GM19395 (cell line): ENCODE results near the gene PSMD1.

Experiments
- ATAC-seq: cut with Tn5 transposase; IDR thresholded peaks from one replicate; pipeline ENCODE4 v1.9.1; 2021; ENCODE audit warnings: mild to moderate bottlenecking, moderate library complexity; ENCODE audit not compliant: unreplicated experiment

PSMD1 gene

DNA sequence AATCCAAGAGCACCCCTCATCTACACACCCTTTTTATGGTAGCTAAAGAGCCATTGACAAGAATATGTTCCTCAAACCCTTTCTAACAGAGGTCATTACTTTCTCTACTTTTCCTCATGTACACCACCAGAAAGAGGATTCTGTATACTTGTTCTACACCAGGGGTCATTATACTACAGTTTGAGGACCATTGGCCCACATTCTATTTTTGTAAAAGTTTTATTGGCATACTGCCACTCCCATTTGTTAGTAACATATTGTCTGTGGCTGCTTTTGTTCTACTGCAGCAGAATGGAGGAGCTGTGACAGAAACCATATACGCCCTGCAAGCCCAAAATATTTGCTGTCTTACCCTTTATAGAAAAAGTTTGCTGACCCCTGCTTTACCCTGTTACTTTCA is 53.9 kb downstream of the PSMD1 start:
- no peak for ATAC-seq

DNA sequence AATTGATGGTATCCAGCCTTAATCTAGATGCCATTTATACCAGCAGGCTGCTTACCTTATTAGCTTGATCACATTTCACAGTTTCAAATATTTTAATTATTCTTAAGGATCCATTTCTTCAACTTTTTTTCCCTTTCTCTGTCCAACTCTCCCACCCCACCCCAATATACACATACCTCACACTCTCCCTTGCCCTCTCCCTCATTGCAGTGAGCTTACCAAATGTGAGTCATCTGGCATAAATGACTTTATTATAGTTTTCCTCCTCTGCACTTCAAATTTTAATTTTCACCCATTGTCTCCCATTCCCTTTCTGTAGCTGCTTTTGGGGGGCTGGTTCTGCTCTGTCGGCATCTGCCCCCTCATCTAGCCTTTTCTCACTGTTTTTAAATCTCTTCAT is 55.3 kb downstream of the PSMD1 start:
- ATAC-seq, result no peak

DNA sequence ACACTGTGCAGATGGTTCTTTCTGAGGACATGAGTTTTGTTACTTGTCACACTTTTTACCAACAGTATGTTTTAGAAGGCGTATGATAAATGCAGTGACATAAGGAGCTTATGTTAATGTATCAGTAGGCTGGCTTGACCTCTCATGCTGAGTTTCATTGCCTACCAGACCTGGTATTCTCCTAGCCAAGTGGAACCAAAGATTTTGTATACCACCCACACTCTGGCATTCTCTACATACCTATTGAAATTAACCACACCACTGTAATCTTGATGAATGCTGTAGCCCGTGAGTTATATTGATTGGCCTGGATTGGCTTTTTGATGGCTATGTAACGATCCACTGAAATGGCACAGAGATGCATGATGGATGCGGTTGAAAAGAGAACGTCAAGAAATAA is 56.8 kb downstream of the PSMD1 start:
- no peak for ATAC-seq

DNA sequence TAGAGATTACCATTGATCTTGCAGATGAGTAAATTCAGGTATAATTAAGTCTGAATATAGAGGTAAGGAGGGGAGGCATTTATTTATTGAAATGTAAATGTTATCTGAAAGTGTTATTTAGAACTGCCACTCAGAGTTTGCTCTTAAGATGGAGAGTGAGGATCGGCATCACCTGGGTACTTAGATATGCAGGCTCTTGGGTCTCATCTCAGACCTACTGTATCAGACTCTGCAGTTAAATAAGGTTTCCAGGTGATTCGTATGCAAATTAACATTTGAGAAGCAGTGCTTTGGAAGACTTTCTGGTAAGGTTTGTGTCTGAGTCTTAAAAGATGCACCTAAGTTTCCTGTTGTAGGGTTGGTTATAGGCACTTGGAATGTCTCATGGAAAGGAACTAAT is 59.0 kb downstream of the PSMD1 start:
- no peak for ATAC-seq

DNA sequence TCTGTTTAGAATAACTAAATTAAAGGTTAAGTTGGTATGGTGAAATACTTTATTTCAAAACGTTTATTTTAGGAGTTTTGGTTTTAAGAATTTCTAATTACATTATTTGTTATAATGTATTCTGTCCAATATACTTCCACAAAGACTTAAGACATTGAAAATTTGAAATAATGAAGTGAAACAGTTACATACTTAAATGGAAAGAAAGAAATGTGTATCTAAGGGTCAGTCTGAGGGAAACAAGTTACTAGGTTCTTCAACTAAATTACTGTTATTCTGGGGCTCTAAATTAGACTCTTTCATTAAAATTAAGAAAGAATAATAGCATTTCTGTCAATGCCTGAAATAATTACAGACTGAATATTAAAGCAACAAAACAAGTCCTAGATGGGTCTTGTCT is 60.5 kb downstream of the PSMD1 start:
- no peak for ATAC-seq

DNA sequence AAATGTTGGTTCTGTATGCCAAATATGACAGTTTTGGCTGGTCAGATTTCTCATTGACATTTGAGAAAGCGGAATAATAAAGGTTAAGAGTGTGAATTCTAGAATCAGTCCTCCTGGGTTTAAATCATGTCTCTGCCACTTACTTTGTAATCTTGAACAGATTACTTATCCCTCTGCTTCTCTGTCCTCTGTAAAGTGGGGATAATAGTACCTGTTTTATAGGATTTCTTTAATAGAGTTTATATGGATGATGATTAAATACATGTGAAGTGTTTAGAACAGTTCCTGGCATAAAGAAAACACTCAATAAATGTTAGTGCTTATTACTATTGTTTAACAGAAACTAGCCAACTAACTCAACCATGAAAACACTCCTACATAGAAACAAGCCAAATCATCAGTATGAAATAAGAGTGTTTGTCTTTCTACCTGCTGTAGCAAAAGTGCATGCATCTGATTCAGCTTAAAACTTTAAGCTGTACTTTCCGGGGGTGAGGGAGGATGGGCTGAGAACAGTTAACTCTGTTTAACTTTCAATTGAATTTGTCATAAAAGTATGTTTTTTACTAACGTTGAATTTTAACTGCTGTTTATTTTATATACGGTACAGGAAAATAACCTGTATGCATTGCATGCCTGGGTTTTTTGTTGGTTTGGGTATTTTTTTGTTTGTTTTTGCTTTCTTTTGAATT is 61.4 kb downstream of the PSMD1 start:
- ATAC-seq, result no peak

DNA sequence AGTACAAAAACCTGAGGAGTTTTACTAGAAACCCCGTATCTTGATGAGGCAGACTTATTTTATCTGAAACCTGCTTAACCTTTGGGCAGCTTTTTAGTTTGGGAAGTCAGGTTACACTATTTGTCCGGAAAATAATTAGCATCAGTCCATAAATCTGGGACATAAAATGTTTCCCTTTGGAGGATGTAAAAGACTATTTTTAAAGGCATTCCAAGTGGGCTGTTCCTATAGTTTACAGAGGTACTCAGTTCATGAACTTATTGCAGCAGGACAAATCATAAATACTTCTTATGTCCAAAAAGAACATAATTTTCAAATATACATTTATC is 61.9 kb downstream of the PSMD1 start:
- ATAC-seq, result no peak

DNA sequence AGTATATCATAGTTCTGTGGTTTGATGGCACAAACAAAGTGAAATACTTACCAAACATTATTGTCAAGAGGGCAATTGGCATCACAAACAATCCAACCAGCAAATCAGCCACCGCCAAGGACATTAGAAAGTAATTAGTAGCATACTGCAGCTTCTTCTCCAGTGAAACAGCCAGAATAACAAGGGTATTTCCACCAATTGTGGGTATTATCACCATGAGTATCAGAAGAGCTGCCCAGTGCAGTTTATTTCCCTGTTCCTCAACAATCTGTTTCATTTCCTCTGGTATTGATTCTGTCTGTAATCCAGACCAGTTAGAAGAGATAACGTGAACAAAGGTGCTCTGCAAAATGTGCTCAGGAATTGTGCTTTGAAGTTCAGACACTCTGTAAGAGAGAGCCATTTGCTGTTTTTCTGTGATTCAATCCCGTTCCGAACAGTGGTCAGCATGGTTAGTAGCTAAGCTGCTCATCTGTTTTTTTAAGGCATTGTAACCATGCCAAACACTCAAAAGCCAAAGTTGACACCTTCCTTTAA is 66.8 kb downstream of the PSMD1 start:
- ATAC-seq, result no peak

DNA sequence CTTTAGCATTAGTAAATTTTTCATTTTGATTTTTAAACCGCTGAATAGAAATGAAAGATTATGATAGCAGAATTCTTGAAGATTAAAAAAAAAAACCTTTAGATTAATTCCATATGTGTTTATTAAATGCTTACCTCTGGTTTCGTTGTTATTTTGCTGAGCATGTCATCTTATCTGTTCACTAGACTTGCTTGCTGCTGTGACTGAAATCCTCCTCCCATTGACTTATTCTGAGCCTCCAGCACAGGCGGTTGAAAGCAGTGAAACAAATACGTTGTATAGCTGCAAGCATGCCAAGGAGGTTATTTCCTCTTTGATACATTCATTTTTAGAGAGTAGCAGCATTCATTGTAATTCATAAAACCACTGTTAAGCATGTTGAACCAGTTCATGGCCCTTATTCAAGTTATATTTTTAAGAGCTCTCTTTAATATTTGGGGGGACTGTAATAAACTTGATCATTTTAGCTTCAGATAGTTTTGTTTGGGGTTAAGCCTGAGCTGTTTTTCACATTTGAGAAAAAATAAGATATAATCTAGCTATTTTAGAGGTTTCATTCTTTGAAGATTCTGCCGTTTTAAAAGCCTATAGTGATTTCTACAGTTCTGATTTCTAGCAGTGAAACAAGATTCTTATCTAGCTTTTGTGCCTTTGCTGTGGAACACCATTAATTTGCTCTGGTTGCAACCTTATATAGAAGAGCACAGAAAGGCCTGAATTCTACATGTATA is 68.3 kb downstream of the PSMD1 start, which contains the start of gene HTR2B:
Gene HTR2B, minus strand, starts transcription at position 205 of the 731 bp plus-strand sequence. CDS start 1,278 bp downstream, outside the sequence.
- ATAC-seq, result no peak

DNA sequence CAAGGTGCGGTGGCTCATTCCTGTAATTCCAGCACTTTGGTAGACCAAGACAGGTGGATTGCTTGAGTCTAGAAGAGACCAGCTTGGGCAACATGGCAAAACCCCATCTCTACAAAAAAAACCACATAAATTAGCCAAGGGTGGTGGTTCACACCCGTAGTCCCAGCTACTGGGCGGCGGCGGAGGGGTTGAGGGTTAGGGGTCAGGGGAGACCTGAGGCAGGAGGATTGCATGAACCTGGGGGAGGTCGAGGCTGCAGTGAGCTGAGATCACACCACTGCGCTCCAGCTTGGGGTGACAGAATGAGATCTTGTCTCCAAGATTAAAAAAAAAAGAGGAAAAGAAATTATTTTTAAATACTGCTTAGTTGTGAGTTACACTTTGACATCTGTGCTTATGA is 69.5 kb downstream of the PSMD1 start:
- no peak for ATAC-seq

DNA sequence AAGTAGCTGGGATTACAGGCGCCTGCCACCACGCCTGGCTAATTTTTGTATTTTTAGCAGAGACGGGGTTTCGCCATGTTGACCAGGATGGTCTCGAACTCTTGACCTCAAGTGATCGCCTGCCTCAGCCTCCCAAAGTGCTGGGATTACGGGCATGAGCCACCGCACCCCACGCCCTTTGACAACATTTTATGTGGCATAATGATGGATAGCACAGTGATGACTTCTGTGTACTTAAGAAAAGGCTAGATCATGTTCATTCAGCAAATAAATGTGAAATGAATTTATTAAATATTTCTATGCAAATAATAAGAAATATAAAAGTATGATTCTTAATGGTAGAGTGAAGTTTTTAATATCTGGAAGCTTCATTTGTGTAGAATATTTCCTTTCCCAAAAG is 70.8 kb downstream of the PSMD1 start:
- no peak for ATAC-seq

DNA sequence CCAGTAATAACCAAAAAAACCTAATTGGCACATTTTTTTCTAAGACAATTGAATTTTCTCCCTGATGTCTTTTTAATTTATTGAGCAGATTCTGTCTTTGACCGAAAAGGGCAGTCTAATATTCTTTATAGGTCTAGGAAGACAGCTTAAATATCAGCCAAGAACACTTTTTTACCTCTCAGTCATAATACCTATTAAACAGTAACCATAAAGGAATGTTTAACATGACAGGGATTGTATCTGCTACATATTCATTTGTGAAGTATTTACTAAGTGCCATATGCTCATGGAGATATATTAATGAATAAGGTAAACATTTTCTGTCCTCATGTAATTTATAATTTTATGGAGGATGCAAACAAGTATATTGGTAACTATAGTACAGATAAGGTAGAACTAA is 71.3 kb downstream of the PSMD1 start:
- no peak for ATAC-seq

DNA sequence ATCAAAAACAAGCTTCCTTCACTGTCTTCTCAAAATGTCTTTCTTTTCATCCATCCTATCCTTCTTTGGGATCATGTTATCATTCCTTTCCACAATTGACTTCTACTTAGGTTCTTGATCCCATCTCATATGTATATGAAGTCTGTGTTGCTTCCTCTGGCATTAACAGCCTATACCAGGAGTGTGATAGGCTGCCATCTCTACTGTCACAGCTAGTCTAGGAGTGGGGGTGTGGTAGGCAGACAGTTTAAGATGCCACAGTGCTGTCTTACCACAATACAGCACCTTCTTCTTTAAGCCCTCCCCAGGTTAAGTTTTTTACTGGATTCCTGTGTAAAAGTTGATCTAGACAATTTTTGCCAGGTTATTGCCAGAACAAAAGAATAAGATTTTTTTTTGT is 71.9 kb downstream of the PSMD1 start:
- ATAC-seq, result no peak

DNA sequence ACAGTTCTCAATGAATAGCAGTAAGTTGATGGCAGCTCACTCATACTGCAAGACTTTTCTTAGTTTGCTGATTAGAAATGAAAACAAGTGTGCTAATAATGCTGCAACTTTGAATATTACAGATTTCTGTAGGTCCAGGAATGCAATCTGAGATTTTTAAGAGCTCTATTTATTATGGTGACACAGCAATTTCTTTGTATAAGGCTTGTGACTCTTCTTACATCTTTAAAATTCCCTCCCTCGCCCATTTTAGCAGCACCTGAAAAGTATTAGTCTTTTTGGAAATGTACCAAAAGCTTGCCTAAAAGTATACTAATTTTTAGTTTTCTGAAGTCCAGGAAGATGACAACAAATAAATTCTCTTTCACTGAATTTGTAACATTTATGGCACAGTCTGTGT is 72.5 kb downstream of the PSMD1 start:
- ATAC-seq, result no peak

DNA sequence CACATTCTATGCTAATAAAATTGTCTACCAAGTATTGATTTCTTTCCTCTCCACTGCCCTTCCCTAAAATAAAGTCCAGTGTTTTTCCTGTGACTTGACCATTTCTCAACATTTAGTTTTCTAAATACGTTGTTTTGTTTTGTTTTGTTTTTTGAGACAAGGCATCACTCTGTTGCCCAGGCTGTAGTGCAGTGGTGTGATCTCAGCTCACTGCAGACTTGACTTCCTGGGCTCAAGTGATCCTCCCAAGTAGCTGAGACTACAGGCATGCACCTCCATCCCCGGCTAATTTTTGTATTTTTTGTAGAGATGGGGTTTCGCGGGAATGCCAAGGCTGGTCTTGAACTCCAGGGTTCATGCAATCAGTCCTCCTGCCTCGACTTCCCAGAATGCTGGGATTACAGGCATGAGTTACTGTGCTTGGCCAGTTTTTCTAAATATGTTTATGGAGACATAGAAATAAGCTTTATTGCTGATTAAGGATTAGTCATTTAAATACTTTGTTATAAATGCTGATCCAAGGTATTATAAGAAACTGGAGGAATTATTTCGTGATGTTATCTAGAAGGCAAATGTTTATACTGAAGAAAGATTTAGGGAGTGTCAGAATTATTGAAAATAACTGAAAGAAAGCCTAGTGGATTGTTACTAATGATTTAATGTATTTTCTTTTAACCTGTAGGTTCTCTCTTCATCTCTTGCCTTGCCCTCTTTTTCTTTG is 73.8 kb downstream of the PSMD1 start:
- ATAC-seq, result no peak

DNA sequence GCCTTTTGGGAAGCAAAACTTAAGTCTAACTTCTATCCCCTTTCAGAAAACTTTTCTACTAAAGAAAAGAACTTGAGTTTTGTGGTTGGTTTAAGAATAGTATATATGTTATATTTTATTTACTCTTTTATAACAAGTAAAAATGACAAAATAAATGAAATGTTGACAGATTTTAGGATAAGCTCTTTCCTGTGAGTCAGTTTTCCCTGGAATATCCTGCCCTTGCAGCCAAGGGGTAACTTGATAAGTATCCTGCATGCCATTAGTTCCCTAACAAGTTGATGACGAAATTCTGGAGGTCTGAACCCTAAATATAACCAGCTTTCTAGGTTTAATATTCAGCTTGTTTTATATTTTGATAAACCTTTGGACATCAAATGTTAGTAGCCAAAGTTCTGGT is 75.5 kb downstream of the PSMD1 start:
- no peak for ATAC-seq

DNA sequence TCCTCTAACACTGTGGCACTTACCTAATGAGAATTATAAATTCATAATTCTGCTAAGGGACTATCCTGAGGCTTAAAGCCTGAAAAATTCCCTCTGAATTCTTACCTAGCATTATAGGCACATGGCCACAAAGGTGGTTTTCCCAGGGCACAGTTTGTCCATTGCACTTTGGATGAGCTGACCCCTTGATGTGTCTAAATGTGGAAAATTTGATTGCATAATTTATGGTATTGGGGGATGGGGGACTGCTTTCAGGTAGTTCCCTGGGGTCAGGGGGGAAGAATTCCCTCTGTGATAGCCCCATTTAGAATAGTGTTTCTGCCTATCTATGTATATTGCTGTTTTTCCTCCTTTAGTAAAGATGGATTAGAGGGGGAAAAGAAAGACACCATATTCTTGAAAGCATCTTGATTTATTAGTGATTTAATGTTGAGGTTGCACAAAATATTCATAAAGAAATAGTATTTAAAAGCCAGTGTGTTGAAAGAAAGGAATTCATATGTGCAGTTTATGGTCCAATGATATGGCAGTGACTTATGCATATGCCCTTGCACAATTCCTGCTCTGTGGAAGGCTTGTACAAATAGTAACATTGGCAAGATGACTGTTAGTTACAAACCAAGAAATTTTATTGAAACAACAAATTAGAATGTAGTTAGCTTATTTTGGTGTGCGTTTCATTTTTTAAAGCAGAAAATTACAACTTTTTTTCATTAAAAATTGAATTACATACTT is 76.9 kb downstream of the PSMD1 start:
- ATAC-seq, result no peak

DNA sequence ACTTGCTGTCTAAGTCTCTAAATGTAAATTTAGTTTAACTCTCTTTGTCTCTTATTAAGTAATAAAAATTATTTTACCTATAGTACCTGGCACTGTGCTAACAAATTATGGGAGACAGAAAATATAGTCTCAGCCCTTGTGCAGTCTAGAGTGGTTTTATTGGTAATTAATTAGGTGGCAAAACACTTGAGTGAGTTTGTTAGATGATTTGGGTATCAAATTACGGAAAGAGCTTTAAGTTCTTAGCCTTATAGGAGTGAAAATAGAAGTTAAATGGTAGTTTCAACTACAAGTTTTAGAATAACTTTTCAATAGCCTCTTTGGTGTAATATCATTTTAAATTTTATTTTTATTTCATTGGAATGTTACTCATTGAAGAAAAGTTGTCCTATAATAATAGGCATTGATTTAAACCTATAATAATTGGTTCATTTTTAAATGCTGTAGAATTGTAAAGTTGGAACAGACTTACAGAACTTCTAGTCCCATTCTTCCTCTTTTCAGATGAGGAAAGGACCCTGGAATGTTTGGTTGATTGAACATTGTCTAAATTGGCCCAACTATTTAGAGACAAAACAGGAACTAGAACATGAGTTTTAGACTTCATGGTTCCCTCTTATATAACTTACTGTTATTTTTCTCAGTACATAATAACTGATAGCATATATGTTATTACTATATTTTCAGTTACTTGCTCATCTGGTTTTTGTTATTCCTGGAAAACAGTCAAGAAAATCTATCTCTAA is 78.4 kb downstream of the PSMD1 start:
- ATAC-seq, result no peak

DNA sequence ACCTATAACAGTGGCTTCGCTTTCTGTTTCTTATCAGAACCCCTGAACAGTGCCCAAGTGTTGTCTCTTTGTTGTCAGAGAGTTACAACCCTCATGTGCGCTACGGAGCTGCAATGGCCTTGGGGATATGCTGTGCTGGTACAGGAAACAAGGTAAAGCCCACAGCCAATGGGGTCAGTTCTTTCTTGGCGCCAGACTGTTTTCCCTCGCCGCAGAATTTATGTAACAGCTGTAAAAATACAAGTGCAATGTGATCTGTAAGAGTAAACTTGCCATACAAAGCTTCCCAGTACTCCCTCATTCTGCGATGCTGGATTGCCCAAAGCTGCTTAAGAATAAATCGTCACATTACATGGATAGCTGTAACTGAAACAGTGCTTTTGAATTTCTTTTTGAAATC is 82.0 kb downstream of the PSMD1 start:
- ATAC-seq, result no peak

DNA sequence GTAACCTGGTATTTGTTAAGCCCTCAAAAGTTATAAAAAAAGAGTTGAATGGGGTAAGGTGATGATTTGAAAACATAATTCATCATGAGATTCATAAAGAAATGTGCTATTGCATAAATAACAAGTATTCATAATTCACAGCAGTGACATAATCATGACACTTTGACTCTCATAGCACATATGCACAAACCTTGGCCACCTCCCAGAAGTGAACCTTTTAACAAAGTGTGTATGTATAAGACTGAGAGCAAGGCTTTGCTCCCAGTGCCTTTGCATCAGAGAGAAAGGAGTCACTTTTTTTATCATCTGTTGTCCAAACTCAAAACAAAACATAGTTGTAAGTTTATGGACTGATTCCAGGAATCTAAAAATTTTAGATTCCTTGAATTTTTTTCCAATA is 83.1 kb downstream of the PSMD1 start:
- no peak for ATAC-seq
